ENCODE results near the gene ZNF862.

The ZNF862 gene

GRCh38 chr7:149814494-149814893 lies 23.7 kb upstream of the ZNF862 start:
- Histone ChIP-seq H3K27me3 (ENCODE audit: insufficient read depth, low read length, poor library complexity, severe bottlenecking) (no peaks in the 10 kb centered on the region), H4K20me1 (ENCODE audit: insufficient read depth, low read length, poor library complexity, severe bottlenecking) (no peaks in the 10 kb centered on the region), H3K36me3 (ENCODE audit: insufficient read depth, low read length) (no peaks in the 10 kb centered on the region), H3K9me2 (replicated peaks; ENCODE audit: low read depth, low read length) (no peaks in the 10 kb centered on the region), H3K9ac (ENCODE audit: low read depth, low read length, poor library complexity, severe bottlenecking) (no peak overlapping the region), H3K4me3 (ENCODE audit: low read length, poor library complexity, severe bottlenecking) (no peak overlapping the region), H3K9me3 (ENCODE audit: insufficient read depth, low read depth, low read length) (no peaks in the 10 kb centered on the region), H3K79me2 (ENCODE audit: insufficient read depth, low read length) (no peaks in the 10 kb centered on the region), H3K4me1 (ENCODE audit: insufficient read depth, low read length, poor library complexity, severe bottlenecking) (no peaks in the 10 kb centered on the region), H3K4me2 (ENCODE audit: low read depth, low read length, poor library complexity, severe bottlenecking) (no peak overlapping the region), H2AFZ (ENCODE audit: low read length) (no peak overlapping the region), H3F3A (ENCODE audit: low read depth) (no peaks in the 10 kb centered on the region)
- TF ChIP-seq CTCF (conservative IDR thresholded peaks at IDR 0.05; ENCODE audit: low read length): no peak
- TF ChIP-seq EZH2phosphoT487 (IDR thresholded peaks at IDR 0.05; ENCODE audit: borderline replicate concordance): no peak

DNA sequence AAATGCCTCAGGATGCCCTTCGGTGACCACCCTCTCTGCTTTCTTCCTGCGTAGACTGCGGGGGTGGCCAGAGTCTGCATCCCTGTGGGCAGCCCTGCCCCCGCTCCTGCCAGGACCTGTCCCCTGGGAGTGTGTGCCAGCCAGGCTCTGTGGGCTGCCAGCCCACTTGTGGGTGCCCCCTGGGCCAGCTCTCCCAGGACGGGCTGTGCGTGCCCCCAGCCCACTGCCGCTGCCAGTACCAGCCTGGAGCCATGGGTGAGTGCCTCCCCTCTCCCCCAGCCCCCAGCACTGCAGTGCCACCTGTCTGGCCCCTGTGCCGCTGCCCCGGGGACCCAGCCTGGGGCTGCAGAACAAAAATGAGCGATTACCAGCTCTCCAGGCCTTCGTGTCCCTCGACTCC lies 23.1 kb upstream of the ZNF862 start:
- H3K4me3 ChIP-seq (ENCODE audit: low read length, poor library complexity, severe bottlenecking): no peak overlapping the region
- H2AFZ ChIP-seq (ENCODE audit: low read length): no peak overlapping the region
- H3F3A ChIP-seq (ENCODE audit: low read depth): no peaks in the 10 kb centered on the region
- no peaks in the 10 kb centered on the region for H3K4me1 ChIP-seq (ENCODE audit: insufficient read depth, low read length, poor library complexity, severe bottlenecking)
- TF ChIP-seq EZH2phosphoT487 (IDR thresholded peaks at IDR 0.05; ENCODE audit: borderline replicate concordance) (no peak), CTCF (conservative IDR thresholded peaks at IDR 0.05; ENCODE audit: low read length) (no peak)
- H3K79me2 ChIP-seq (ENCODE audit: insufficient read depth, low read length): no peaks in the 10 kb centered on the region
- no peaks in the 10 kb centered on the region for H3K27me3 ChIP-seq (ENCODE audit: insufficient read depth, low read length, poor library complexity, severe bottlenecking)
- no peaks in the 10 kb centered on the region for H3K9me3 ChIP-seq (ENCODE audit: insufficient read depth, low read depth, low read length)
- H3K4me2 ChIP-seq (ENCODE audit: low read depth, low read length, poor library complexity, severe bottlenecking): no peak overlapping the region
- no peaks in the 10 kb centered on the region for H4K20me1 ChIP-seq (ENCODE audit: insufficient read depth, low read length, poor library complexity, severe bottlenecking)
- no peaks in the 10 kb centered on the region for H3K9me2 ChIP-seq (replicated peaks; ENCODE audit: low read depth, low read length)
- H3K9ac ChIP-seq (ENCODE audit: low read depth, low read length, poor library complexity, severe bottlenecking): no peak overlapping the region
- H3K36me3 ChIP-seq (ENCODE audit: insufficient read depth, low read length): no peaks in the 10 kb centered on the region

- TF ChIP-seq EZH2phosphoT487 (IDR thresholded peaks at IDR 0.05; ENCODE audit: borderline replicate concordance) (no peak), CTCF (conservative IDR thresholded peaks at IDR 0.05; ENCODE audit: low read length) (no peak)
- no peaks in the 10 kb centered on the region for H4K20me1 ChIP-seq (ENCODE audit: insufficient read depth, low read length, poor library complexity, severe bottlenecking)
- H3K36me3 ChIP-seq (ENCODE audit: insufficient read depth, low read length): no peaks in the 10 kb centered on the region
- H3K4me1 ChIP-seq (ENCODE audit: insufficient read depth, low read length, poor library complexity, severe bottlenecking): no peaks in the 10 kb centered on the region
- H3K9ac ChIP-seq (ENCODE audit: low read depth, low read length, poor library complexity, severe bottlenecking): no peak overlapping the region
- H3K4me3 ChIP-seq (ENCODE audit: low read length, poor library complexity, severe bottlenecking): no peak overlapping the region
- no peaks in the 10 kb centered on the region for H3K9me3 ChIP-seq (ENCODE audit: insufficient read depth, low read depth, low read length)
- H3K27me3 ChIP-seq (ENCODE audit: insufficient read depth, low read length, poor library complexity, severe bottlenecking): no peaks in the 10 kb centered on the region
- H3K79me2 ChIP-seq (ENCODE audit: insufficient read depth, low read length): no peaks in the 10 kb centered on the region
- no peak overlapping the region for H3K4me2 ChIP-seq (ENCODE audit: low read depth, low read length, poor library complexity, severe bottlenecking)
- H2AFZ ChIP-seq (ENCODE audit: low read length): no peak overlapping the region
- no peaks in the 10 kb centered on the region for H3K9me2 ChIP-seq (replicated peaks; ENCODE audit: low read depth, low read length)
- no peaks in the 10 kb centered on the region for H3F3A ChIP-seq (ENCODE audit: low read depth)
Observed at GRCh38 chr7:149815661-149816266, 22.4 kb upstream of the ZNF862 start.
